Measurements from ENCODE around the gene BBIP1. TPM values are rescaled to one million over a fixed set of nuclear protein-coding genes. Genes with fewer than 3 reads are reported as not detected.
"Not testable (repeated sequence)": the region's sequence is repeated elsewhere in the genome, so short reads cannot be mapped to it uniquely, and the experiment has no call there.

Gene BBIP1
- total and polyA plus RNA-seq, 10 of the 15 experiments (the other 5 are each of a cell fraction or from before 2014, with no cell fraction given): 13.8 to 40.8 (median 31.3) TPM

DNA sequence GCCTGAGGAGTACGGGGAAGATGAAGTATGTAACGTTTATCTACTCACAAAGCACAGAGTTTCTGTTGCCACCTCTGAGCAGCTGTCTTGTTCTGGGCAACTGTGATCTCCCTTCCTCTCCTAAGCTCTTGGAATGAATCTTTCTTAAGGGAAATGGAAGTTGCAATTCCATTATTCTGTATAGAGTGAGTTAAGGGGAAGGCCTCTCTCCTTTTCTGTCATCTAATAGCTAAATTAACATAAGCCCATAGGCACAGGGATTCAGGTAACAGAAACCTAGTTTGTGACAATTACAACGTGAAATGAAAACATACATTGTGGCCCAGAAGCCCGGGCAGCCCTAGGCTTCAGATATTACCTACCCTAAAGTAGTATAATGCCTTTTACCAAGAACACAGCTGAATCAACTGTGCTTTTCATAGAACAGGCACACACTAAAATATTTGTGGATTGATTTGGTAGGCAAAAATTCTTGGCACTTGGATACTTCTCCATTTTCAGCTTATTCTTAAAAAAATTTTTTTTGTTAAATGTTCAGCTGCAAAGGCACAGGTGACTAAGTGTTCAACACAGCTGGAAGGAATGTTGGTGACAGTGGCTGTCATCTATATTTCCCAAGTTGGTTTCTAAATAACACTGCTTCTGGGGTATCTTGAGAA, 51.0 kb downstream of the BBIP1 start (continued):
- TF ChIP-seq, protein P1, sequence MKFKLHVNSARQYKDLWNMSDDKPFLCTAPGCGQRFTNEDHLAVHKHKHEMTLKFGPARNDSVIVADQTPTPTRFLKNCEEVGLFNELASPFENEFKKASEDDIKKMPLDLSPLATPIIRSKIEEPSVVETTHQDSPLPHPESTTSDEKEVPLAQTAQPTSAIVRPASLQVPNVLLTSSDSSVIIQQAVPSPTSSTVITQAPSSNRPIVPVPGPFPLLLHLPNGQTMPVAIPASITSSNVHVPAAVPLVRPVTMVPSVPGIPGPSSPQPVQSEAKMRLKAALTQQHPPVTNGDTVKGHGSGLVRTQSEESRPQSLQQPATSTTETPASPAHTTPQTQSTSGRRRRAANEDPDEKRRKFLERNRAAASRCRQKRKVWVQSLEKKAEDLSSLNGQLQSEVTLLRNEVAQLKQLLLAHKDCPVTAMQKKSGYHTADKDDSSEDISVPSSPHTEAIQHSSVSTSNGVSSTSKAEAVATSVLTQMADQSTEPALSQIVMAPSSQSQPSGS (IDR thresholded peaks at IDR 0.05; ENCODE audit: low read length): no peak
- TF ChIP-seq KDM1A (IDR thresholded peaks at IDR 0.05; ENCODE audit: borderline replicate concordance) (no peak), CBX5 (IDR thresholded peaks at IDR 0.05; ENCODE audit: low read depth) (0 out of 2 replicates have a peak, but pooled peaks have one; percentile 29), ZBED1 (IDR thresholded peaks at IDR 0.05; ENCODE audit: borderline replicate concordance) (0 out of 2 replicates have a peak, but pooled peaks have one; percentile 32)

DNA sequence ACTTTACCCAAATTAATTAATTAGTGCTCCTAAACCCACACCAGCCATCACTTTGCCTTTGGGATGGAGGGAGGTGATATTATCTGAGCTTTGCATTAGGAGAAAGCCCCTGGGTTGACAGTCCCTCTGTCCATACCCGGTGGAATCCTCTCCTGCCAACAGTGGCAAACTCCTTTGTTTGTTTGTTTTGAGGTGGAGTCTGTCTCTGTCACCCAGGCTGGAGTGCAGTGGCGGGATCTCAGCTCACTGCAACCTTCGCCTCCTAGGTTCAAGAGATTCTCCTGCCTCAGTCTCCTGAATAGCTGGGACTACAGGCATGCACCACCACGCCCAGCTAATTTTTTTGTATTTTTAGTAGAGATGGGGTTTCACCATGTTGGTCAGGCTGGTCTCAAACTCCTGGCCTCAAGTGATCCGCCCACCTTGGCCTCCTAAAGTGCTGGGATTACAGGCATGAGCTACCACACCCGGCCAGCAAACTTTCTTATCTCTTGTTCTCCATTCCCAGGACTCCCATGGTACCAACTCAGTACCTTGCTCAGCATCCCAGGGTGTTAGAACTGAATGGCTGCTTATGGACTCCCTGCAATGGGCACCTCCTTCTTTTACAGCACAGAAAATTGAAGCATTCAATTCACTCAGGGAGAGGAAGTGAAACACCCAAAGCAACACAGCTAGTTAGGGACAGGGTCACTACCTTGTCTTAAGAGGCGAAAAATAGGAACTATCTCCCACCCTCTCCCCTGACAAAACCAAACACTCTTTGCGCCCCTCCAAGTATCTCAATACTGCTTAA, 51.8 kb downstream of the BBIP1 start:
- Histone ChIP-seq H3K4me2 (ENCODE audit: control insufficient read depth, insufficient read depth) (peak overlapping the region; percentile 85), H3K79me2 (ENCODE audit: control insufficient read depth, insufficient read depth, low read length) (peaks cover 30% of the 10 kb centered on the region), H3K4me1 (ENCODE audit: control insufficient read depth, insufficient read depth, low read length) (peaks cover 84% of the 10 kb centered on the region), H3K4me3 (peak overlapping the region; percentile 31; the same call in 1 of the 2 replicates), H3K9ac (ENCODE audit: control insufficient read depth, insufficient read depth, low read length) (peak overlapping the region; percentile 56), H3K27ac (ENCODE audit: control insufficient read depth, insufficient read depth) (peak overlapping the region; percentile 99), H2AFZ (ENCODE audit: control insufficient read depth, low read depth, low read length) (peak overlapping the region; percentile 61)
- RAD21 ChIA-PET (ENCODE audit: unreplicated experiment): interaction anchor here (1.2 to 5.3 kb wide), 13 partner anchors 9 to 119 kb away, joined by 3 to 138 read pairs (median 7); partner anchors contain the start of gene BBIP1
- H3K9me3 ChIP-seq (replicated peaks; ENCODE audit: control insufficient read depth, insufficient read depth, low read length); H3K27me3 ChIP-seq (replicated peaks in 1 of 2; ENCODE audit: control insufficient read depth in 2 of 2, insufficient read depth in 2 of 2, low read length in 1 of 2); H3K36me3 ChIP-seq (ENCODE audit: control insufficient read depth in 2 of 2, insufficient read depth in 2 of 2, low read length in 1 of 2); H4K20me1 ChIP-seq (ENCODE audit: control insufficient read depth, insufficient read depth); in situ Hi-C loops (cut with MboI); BruUV-seq (replicated peaks): not testable (repeated sequence)
- DNase-seq (ENCODE audit: low read depth, low spot score): peak; percentile 85
- intact Hi-C loops (cut with micrococcal nuclease; ENCODE audit: unreplicated experiment): loop anchor here (5.0 kb wide), 1 partner anchor 790 kb away; no protein-coding TSS in a partner anchor
- POLR2A ChIA-PET: interaction anchor here (1.3 to 5.2 kb wide), 9 partner anchors 9 to 65 kb away, joined by 3 to 78 read pairs (median 19); partner anchors contain the start of genes BBIP1 and SHOC2
- 31% methylated on average over 8 of the region's 8 CpGs for WGBS (ENCODE audit: insufficient coverage, insufficient replicate concordance, low lambda C conversion rate, missing lambda C conversion rate)
- peak; percentile 83 for FAIRE-seq
- CTCF ChIA-PET: interaction anchor here (0.7 to 5.2 kb wide), 13 partner anchors 8 to 257 kb away, joined by 3 to 53 read pairs (median 6); no protein-coding TSS in a partner anchor
- ATAC-seq: peak; percentile 47
- SMC1A ChIA-PET (ENCODE audit: uncharacterized antibody, unreplicated experiment): interaction anchor here (1.0 to 5.1 kb wide), 22 partner anchors 9 to 257 kb away, joined by 3 to 139 read pairs (median 7); partner anchors contain the start of genes BBIP1 and SHOC2
- TF ChIP-seq CREM (IDR thresholded peaks at IDR 0.05; ENCODE audit: low read depth): peak; percentile 42; the same call in 1 of the 2 replicates
- peak; percentile 19 to 73; a peak in 2 of 4 replicates for TF ChIP-seq EP300 (IDR thresholded peaks at IDR 0.05; ENCODE audit: borderline replicate concordance in 1 of 2, control insufficient read depth in 1 of 2, low read depth in 2 of 2, low read length in 2 of 2)
- peak; percentile 100 for TF ChIP-seq SPI1 (IDR thresholded peaks at IDR 0.05; ENCODE audit: borderline replicate concordance, insufficient read depth, low read depth, low read length)
- TF ChIP-seq, protein P2, sequence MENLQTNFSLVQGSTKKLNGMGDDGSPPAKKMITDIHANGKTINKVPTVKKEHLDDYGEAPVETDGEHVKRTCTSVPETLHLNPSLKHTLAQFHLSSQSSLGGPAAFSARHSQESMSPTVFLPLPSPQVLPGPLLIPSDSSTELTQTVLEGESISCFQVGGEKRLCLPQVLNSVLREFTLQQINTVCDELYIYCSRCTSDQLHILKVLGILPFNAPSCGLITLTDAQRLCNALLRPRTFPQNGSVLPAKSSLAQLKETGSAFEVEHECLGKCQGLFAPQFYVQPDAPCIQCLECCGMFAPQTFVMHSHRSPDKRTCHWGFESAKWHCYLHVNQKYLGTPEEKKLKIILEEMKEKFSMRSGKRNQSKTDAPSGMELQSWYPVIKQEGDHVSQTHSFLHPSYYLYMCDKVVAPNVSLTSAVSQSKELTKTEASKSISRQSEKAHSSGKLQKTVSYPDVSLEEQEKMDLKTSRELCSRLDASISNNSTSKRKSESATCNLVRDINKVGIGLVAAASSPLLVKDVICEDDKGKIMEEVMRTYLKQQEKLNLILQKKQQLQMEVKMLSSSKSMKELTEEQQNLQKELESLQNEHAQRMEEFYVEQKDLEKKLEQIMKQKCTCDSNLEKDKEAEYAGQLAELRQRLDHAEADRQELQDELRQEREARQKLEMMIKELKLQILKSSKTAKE (IDR thresholded peaks at IDR 0.05; ENCODE audit: low read depth, poor library complexity, severe bottlenecking): peak; percentile 49
- peak; percentile 85; the same call in 1 of the 2 replicates for TF ChIP-seq IKZF1 (conservative IDR thresholded peaks at IDR 0.05)
- peak; percentile 25; the same call in 1 of the 2 replicates for TF ChIP-seq ATF7 (IDR thresholded peaks at IDR 0.05; ENCODE audit: low read depth)
- TF ChIP-seq GATAD2B (conservative IDR thresholded peaks at IDR 0.05; ENCODE audit: low read depth): peak; percentile 85; the same call in 1 of the 2 replicates
- TF ChIP-seq IRF4 (IDR thresholded peaks at IDR 0.05; ENCODE audit: low read depth, low read length): peak; percentile 89
- peak; percentile 67 for TF ChIP-seq BCL11A (IDR thresholded peaks at IDR 0.05; ENCODE audit: low read depth, low read length)
- TF ChIP-seq TAF1 (IDR thresholded peaks at IDR 0.05; ENCODE audit: borderline replicate concordance, low read depth, low read length): peak; percentile 26; the same call in 1 of the 2 replicates
- TF ChIP-seq MTA2 (IDR thresholded peaks at IDR 0.05; ENCODE audit: low read depth): peak; percentile 85

Measured in GM12878 (cell line).